Hepatocyte (in vitro differentiated cells): ENCODE results near the gene CHRNA4.

Experiments
- CTCF ChIP-seq: fragments of 200-600 bp; sonication (generic); IDR thresholded peaks from 2 replicates; pipeline ENCODE4 v1.5.1; 2016; ENCODE audit warnings: antibody characterized with exemption, mild to moderate bottlenecking; ENCODE audit not compliant: poor library complexity
- EZH2phosphoT487 ChIP-seq: fragments of 200-600 bp; sonication (generic); IDR thresholded peaks from one replicate; pipeline ENCODE4 v1.6.1; 2018; ENCODE audit warnings: antibody characterized with exemption, mild to moderate bottlenecking, low read depth, moderate library complexity; ENCODE audit not compliant: unreplicated experiment, severe bottlenecking

DNA sequence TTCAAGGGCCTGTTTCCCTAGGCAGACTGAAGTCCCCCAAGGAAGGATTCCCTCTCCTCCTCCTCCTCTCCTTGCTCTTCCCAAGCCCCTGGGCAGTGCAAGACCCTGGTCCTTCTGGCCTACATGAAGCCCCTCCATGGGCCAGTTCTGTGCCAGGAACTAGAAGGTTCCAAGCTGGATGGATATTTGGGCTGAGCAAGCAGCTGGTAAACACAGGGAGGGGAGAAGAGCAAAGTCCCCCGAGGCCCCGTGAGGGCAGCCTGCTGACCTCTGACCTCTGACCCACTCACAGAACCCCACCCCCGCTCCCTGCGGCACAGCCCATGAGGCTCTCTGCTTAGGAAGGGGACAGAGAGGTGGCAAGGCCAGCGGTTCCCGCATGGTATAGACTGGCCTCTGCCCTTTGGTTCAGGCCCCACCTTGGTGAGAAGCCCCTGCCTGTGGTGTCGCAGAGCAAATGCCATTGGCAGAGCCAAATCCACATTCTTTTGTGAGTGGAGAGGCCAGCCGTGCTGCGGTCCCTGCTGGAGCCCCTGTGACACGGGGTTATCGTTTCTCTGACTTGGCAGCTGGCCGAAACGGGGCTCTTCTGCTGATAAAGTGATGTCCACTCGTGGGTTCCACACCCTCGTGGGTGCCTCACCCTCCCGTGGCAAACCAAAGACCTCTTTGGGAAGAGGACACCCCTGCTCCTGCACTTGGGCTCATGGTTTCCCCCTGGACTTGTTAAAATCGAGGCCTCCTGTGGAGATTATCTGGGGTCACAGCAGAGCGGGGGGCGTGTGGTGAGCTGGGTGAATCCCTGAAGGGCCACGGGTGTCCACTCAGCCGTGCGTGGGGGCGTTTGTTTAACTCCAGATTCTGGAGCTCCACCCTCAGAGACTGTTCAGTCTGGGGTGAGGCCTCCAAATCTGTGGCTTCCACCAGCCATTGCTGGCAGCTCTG, 2.1 kb upstream of the CHRNA4 start:
- TF ChIP-seq CTCF (no peak), EZH2phosphoT487 (no peak)
